Nephron (organoid): Measurements from ENCODE around the gene EPX.
A peak's percentile ranks its signal among the peaks of the same experiment; 100 is the strongest.

ENCODE experiments used
- H3K27ac Mint-ChIP-seq, 3 experiments: 2 replicates each; pipeline ENCODE4 v1.8.0; 2020; ENCODE audit warnings: mixed read lengths in 3 of 3, mild to moderate bottlenecking in 2 of 3, moderate library complexity in 1 of 3
- H3K27me3 Mint-ChIP-seq: 2 replicates; pipeline ENCODE4 v1.8.0; 2021; ENCODE audit warnings: low read depth, mild to moderate bottlenecking, moderate library complexity, mixed read lengths
- H3K36me3 Mint-ChIP-seq: 2 replicates; pipeline ENCODE4 v1.8.0; 2020; ENCODE audit warnings: low read depth, mixed read lengths
- H3K4me1 Mint-ChIP-seq: 2 replicates; pipeline ENCODE4 v1.8.0; 2020; ENCODE audit warnings: mixed read lengths
- H3K4me3 Mint-ChIP-seq, 3 experiments: 2 replicates each; pipeline ENCODE4 v1.8.0; 2020; ENCODE audit warnings: mild to moderate bottlenecking in 3 of 3, mixed read lengths in 3 of 3, moderate library complexity in 2 of 3
- H3K9me3 Mint-ChIP-seq: 2 replicates; pipeline ENCODE4 v1.8.0; 2020; ENCODE audit warnings: mixed read lengths
- TF ChIP-seq, protein P1 (sequence below), 3 experiments: fragments of 200-600 bp; sonication (generic); IDR thresholded peaks; one replicate each; pipeline ENCODE4 v1.5.0; 2021; ENCODE audit warnings: antibody characterized with exemption in 3 of 3; ENCODE audit not compliant: unreplicated experiment in 3 of 3

The EPX gene

GRCh38 chr17:58153046-58153445 is 39.5 kb upstream of the EPX start:
- Mint-ChIP-seq H3K27me3 (peaks cover 96% of the 10 kb centered on the region), H3K4me1 (peaks cover 7% of the 10 kb centered on the region), H3K27ac (no peak overlapping the region), H3K36me3 (no peaks in the 10 kb centered on the region), H3K9me3 (peaks cover 7% of the 10 kb centered on the region), H3K4me3 (no peak overlapping the region)
- TF ChIP-seq, protein P1, sequence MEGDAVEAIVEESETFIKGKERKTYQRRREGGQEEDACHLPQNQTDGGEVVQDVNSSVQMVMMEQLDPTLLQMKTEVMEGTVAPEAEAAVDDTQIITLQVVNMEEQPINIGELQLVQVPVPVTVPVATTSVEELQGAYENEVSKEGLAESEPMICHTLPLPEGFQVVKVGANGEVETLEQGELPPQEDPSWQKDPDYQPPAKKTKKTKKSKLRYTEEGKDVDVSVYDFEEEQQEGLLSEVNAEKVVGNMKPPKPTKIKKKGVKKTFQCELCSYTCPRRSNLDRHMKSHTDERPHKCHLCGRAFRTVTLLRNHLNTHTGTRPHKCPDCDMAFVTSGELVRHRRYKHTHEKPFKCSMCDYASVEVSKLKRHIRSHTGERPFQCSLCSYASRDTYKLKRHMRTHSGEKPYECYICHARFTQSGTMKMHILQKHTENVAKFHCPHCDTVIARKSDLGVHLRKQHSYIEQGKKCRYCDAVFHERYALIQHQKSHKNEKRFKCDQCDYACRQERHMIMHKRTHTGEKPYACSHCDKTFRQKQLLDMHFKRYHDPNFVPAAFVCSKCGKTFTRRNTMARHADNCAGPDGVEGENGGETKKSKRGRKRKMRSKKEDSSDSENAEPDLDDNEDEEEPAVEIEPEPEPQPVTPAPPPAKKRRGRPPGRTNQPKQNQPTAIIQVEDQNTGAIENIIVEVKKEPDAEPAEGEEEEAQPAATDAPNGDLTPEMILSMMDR (IDR thresholded peaks at IDR 0.05; ENCODE audit: unreplicated experiment in 3 of 3) = no peak

DNA sequence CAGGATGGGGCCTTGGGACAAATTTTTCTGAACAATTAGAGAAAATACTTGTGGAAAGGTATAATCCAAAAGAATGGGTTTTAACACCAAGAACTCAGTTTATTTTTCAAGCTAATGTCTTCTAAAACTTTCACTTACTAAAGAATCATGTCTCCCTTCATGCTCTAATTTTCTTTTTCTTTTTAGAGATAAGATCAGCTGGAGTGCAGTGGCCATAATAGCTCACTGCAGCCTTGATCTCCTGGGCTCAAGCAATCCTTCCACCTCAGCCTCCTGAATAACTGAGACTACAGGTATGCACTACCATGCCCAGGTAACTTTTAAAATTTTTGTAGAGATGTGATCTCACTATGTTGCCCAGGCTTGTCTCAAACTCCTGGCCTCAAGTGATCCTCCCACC is 38.9 kb upstream of the EPX start:
- Mint-ChIP-seq H3K36me3 (no peaks in the 10 kb centered on the region), H3K27me3 (peaks cover 96% of the 10 kb centered on the region), H3K4me1 (peaks cover 7% of the 10 kb centered on the region), H3K27ac (no peak overlapping the region), H3K4me3 (no peak overlapping the region), H3K9me3 (peaks cover 7% of the 10 kb centered on the region)
- TF ChIP-seq, protein P1 (IDR thresholded peaks at IDR 0.05; ENCODE audit: unreplicated experiment in 3 of 3) = no peak

- H3K27ac Mint-ChIP-seq = no peak overlapping the region
- peaks cover 98% of the 10 kb centered on the region for H3K27me3 Mint-ChIP-seq
- no peaks in the 10 kb centered on the region for H3K36me3 Mint-ChIP-seq
- H3K4me3 Mint-ChIP-seq = peak overlapping the region; percentile 71 to 77 (median 76)
- TF ChIP-seq, protein P1 (IDR thresholded peaks at IDR 0.05; ENCODE audit: unreplicated experiment in 3 of 3) = peak in 1 of 3 experiments; percentile 8
- H3K4me1 Mint-ChIP-seq = peaks cover 7% of the 10 kb centered on the region
- peaks cover 10% of the 10 kb centered on the region for H3K9me3 Mint-ChIP-seq
These were observed 35.4 kb upstream of the EPX start for GRCh38 chr17:58156839-58157803.

- no peak overlapping the region for H3K27ac Mint-ChIP-seq
- no peaks in the 10 kb centered on the region for H3K36me3 Mint-ChIP-seq
- no peak overlapping the region for H3K4me3 Mint-ChIP-seq
- H3K4me1 Mint-ChIP-seq = peaks cover 7% of the 10 kb centered on the region
- peaks cover 92% of the 10 kb centered on the region for H3K27me3 Mint-ChIP-seq
- peaks cover 10% of the 10 kb centered on the region for H3K9me3 Mint-ChIP-seq
- TF ChIP-seq, protein P1 (IDR thresholded peaks at IDR 0.05; ENCODE audit: unreplicated experiment in 3 of 3) = no peak
These were observed 34.3 kb upstream of the EPX start for GRCh38 chr17:58158181-58158580.

- TF ChIP-seq, protein P1 (IDR thresholded peaks at IDR 0.05; ENCODE audit: unreplicated experiment in 3 of 3) = no peak
- H3K36me3 Mint-ChIP-seq = no peaks in the 10 kb centered on the region
- peaks cover 83% of the 10 kb centered on the region for H3K27me3 Mint-ChIP-seq
- no peak overlapping the region for H3K4me3 Mint-ChIP-seq
- H3K9me3 Mint-ChIP-seq = peaks cover 3% of the 10 kb centered on the region
- peaks cover 7% of the 10 kb centered on the region for H3K4me1 Mint-ChIP-seq
- no peak overlapping the region for H3K27ac Mint-ChIP-seq
These were observed 31.0 kb upstream of the EPX start for GRCh38 chr17:58161566-58161965.
